Measurements from ENCODE around the gene SSH3. TPM values are rescaled to one million over a fixed set of nuclear protein-coding genes. Genes with fewer than 3 reads are reported as not detected.
"Not testable (repeated sequence)": the region's sequence is repeated elsewhere in the genome, so short reads cannot be mapped to it uniquely, and the experiment has no call there.

SSH3 gene
- total and polyA plus RNA-seq, 3 experiments from 2014 or later, result 3.5 to 10.6 (median 8.4) TPM

- Histone ChIP-seq H3K27ac (ENCODE audit: low read depth, low read length) (no peak overlapping the region), H3K9me3 (ENCODE audit: low read length) (no peaks in the 10 kb centered on the region), H3K4me3 (ENCODE audit: low read length) (no peak overlapping the region), H3K27me3 (ENCODE audit: insufficient read depth, low read length, poor library complexity, severe bottlenecking) (no peaks in the 10 kb centered on the region), H3K4me1 (ENCODE audit: insufficient read depth, low read length) (peaks cover 22% of the 10 kb centered on the region), H3K36me3 (ENCODE audit: insufficient read depth, low read length) (peaks cover 6% of the 10 kb centered on the region)
- Mint-ChIP-seq H3K4me3 (peak overlapping the region in 1 of 7 donors; percentile 32), H3K27me3 (peaks cover 3 to 8% of the 10 kb centered on the region in 2 donors), H3K36me3 (peaks cover 0 to 20% (median 3%) of the 10 kb centered on the region in 3 donors), H3K4me1 (peaks cover 26 to 53% (median 26%) of the 10 kb centered on the region in 3 donors), H3K27ac (peak overlapping the region in 1 of 8 donors; percentile 27), H3K9me3 (no peaks in the 10 kb centered on the region)
- POLR2A ChIA-PET, result no interaction called here
- DNase-seq, result no peak
- CTCF ChIA-PET, result no interaction called here
These were observed 42.9 kb upstream of the SSH3 start for GRCh38 chr11:67260406-67260805.

- Mint-ChIP-seq H3K4me3 (peak overlapping the region in 3 of 7 donors; percentile 24 to 74 (median 61)), H3K4me1 (peaks cover 31 to 56% (median 32%) of the 10 kb centered on the region in 3 donors), H3K36me3 (peaks cover 0 to 15% (median 0%) of the 10 kb centered on the region in 3 donors), H3K27ac (peak overlapping the region in 2 of 8 donors; percentile 26 to 27)
- POLR2A ChIA-PET, result interaction anchor here (2.5 kb wide), 1 partner anchor 21 kb away, joined by 9 read pairs; no protein-coding TSS in a partner anchor
- not testable (repeated sequence) for H3K27me3 Mint-ChIP-seq; H3K27ac ChIP-seq (ENCODE audit: low read depth, low read length); H3K27me3 ChIP-seq (ENCODE audit: insufficient read depth, low read length, poor library complexity, severe bottlenecking); H3K36me3 ChIP-seq (ENCODE audit: insufficient read depth, low read length); H3K9me3 ChIP-seq (ENCODE audit: low read length); H3K9me3 Mint-ChIP-seq; H3K4me3 ChIP-seq (ENCODE audit: low read length)
- CTCF ChIA-PET, result interaction anchor here (0.9 to 4.9 kb wide), 12 partner anchors 8 to 125 kb away, joined by 3 to 94 read pairs (median 9); partner anchors contain the start of genes POLD4 and SSH3
- peak in 2 of 5 donors; percentile 28 to 49 for DNase-seq
- H3K4me1 ChIP-seq (ENCODE audit: insufficient read depth, low read length), result peaks cover 29% of the 10 kb centered on the region
These were observed 42.3 kb upstream of the SSH3 start for GRCh38 chr11:67260885-67261639.

GRCh38 chr11:67261640-67261945, 41.7 kb upstream of the SSH3 start:
- Histone ChIP-seq H3K27ac (ENCODE audit: low read depth, low read length) (no peak overlapping the region), H3K9me3 (ENCODE audit: low read length) (no peaks in the 10 kb centered on the region), H3K4me1 (ENCODE audit: insufficient read depth, low read length) (peaks cover 29% of the 10 kb centered on the region), H3K27me3 (ENCODE audit: insufficient read depth, low read length, poor library complexity, severe bottlenecking) (no peaks in the 10 kb centered on the region), H3K4me3 (ENCODE audit: low read length) (no peak overlapping the region), H3K36me3 (ENCODE audit: insufficient read depth, low read length) (no peaks in the 10 kb centered on the region)
- CTCF ChIA-PET, result interaction anchor here (0.7 to 4.9 kb wide), 25 partner anchors 8 to 167 kb away, joined by 3 to 94 read pairs (median 5); partner anchors contain the start of genes POLD4 and SSH3
- peak in 1 of 5 donors; percentile 46 for DNase-seq
- POLR2A ChIA-PET, result interaction anchor here (1.0 to 2.5 kb wide), 3 partner anchors 16 to 42 kb away, joined by 3 to 9 read pairs (median 6); partner anchors contain the start of gene SSH3
- Mint-ChIP-seq H3K4me1 (peaks cover 31 to 57% (median 32%) of the 10 kb centered on the region in 3 donors), H3K36me3 (peaks cover 0 to 9% (median 0%) of the 10 kb centered on the region in 3 donors), H3K9me3 (no peaks in the 10 kb centered on the region), H3K4me3 (peak overlapping the region in 1 of 7 donors; percentile 59), H3K27me3 (peaks cover 3 to 8% of the 10 kb centered on the region in 2 donors), H3K27ac (peak overlapping the region in 1 of 8 donors; percentile 19)

- POLR2A ChIA-PET, result interaction anchor here (0.6 to 2.5 kb wide), 6 partner anchors 16 to 91 kb away, joined by 3 to 9 read pairs (median 6); partner anchors contain the start of gene SSH3
- peak overlapping the region in 6 of 7 donors; percentile 47 to 79 (median 71) for H3K4me3 Mint-ChIP-seq
- peaks cover 0 to 6% (median 0%) of the 10 kb centered on the region in 3 donors for H3K36me3 Mint-ChIP-seq
- Histone ChIP-seq H3K4me1 (ENCODE audit: insufficient read depth, low read length) (peaks cover 29% of the 10 kb centered on the region), H3K27ac (ENCODE audit: low read depth, low read length) (no peak overlapping the region), H3K27me3 (ENCODE audit: insufficient read depth, low read length, poor library complexity, severe bottlenecking) (no peaks in the 10 kb centered on the region), H3K9me3 (ENCODE audit: low read length) (no peaks in the 10 kb centered on the region), H3K4me3 (ENCODE audit: low read length) (peak overlapping the region; percentile 38), H3K36me3 (ENCODE audit: insufficient read depth, low read length) (no peaks in the 10 kb centered on the region)
- peaks cover 31 to 58% (median 32%) of the 10 kb centered on the region in 3 donors for H3K4me1 Mint-ChIP-seq
- CTCF ChIA-PET, result interaction anchor here (0.7 to 4.9 kb wide), 32 partner anchors 9 to 167 kb away, joined by 3 to 94 read pairs (median 4); partner anchors contain the start of genes ANKRD13D, POLD4 and SSH3
- H3K27ac Mint-ChIP-seq, result peak overlapping the region in 6 of 8 donors; percentile 35 to 74 (median 56)
- peak in 1 of 5 donors; percentile 19 for DNase-seq
- peaks cover 3 to 8% of the 10 kb centered on the region in 2 donors for H3K27me3 Mint-ChIP-seq
- H3K9me3 Mint-ChIP-seq, result no peaks in the 10 kb centered on the region
These were observed 41.2 kb upstream of the SSH3 start for GRCh38 chr11:67261946-67262681.

GRCh38 chr11:67262731-67263675, 40.3 kb upstream of the SSH3 start:
- peaks cover 0 to 12% (median under 1%) of the 10 kb centered on the region in 3 donors for H3K36me3 Mint-ChIP-seq
- ChIA-PET CTCF (interaction anchor here (0.7 to 4.9 kb wide), 28 partner anchors 10 to 166 kb away, joined by 3 to 94 read pairs (median 4); partner anchors contain the start of genes ANKRD13D, POLD4 and SSH3), POLR2A (interaction anchor here (0.6 to 2.5 kb wide), 7 partner anchors 9 to 90 kb away, joined by 3 to 9 read pairs (median 6); partner anchors contain the start of gene ANKRD13D)
- Histone ChIP-seq H3K9me3 (ENCODE audit: low read length) (no peaks in the 10 kb centered on the region), H3K27me3 (ENCODE audit: insufficient read depth, low read length, poor library complexity, severe bottlenecking) (no peaks in the 10 kb centered on the region), H3K36me3 (ENCODE audit: insufficient read depth, low read length) (peaks cover 5% of the 10 kb centered on the region), H3K4me3 (ENCODE audit: low read length) (peak overlapping the region; percentile 38), H3K27ac (ENCODE audit: low read depth, low read length) (peak overlapping the region; percentile 16), H3K4me1 (ENCODE audit: insufficient read depth, low read length) (peaks cover 34% of the 10 kb centered on the region)
- H3K9me3 Mint-ChIP-seq, result no peaks in the 10 kb centered on the region
- peaks cover 3 to 8% of the 10 kb centered on the region in 2 donors for H3K27me3 Mint-ChIP-seq
- peak; percentile 60 to 82 (median 67) for DNase-seq
- peak overlapping the region; percentile 42 to 96 (median 77) for H3K27ac Mint-ChIP-seq
- peaks cover 35 to 67% (median 41%) of the 10 kb centered on the region in 3 donors for H3K4me1 Mint-ChIP-seq
- peak overlapping the region; percentile 47 to 79 (median 75) for H3K4me3 Mint-ChIP-seq

GRCh38 chr11:67264260-67264659, 39.1 kb upstream of the SSH3 start:
- Histone ChIP-seq H3K4me3 (ENCODE audit: low read length) (no peak overlapping the region), H3K4me1 (ENCODE audit: insufficient read depth, low read length) (peaks cover 47% of the 10 kb centered on the region), H3K9me3 (ENCODE audit: low read length) (no peaks in the 10 kb centered on the region), H3K27me3 (ENCODE audit: insufficient read depth, low read length, poor library complexity, severe bottlenecking) (no peaks in the 10 kb centered on the region), H3K36me3 (ENCODE audit: insufficient read depth, low read length) (peaks cover 15% of the 10 kb centered on the region), H3K27ac (ENCODE audit: low read depth, low read length) (no peak overlapping the region)
- CTCF ChIA-PET, result interaction anchor here (1.2 to 4.9 kb wide), 9 partner anchors 11 to 118 kb away, joined by 3 to 94 read pairs (median 14); partner anchors contain the start of genes ANKRD13D and SSH3
- POLR2A ChIA-PET, result interaction anchor here (1.4 to 2.1 kb wide), 2 partner anchors 25 to 53 kb away, joined by 3 to 6 read pairs; partner anchors contain the start of gene ANKRD13D
- peaks cover 0 to 24% (median 2%) of the 10 kb centered on the region in 3 donors for H3K36me3 Mint-ChIP-seq
- H3K4me1 Mint-ChIP-seq, result peaks cover 43 to 75% (median 53%) of the 10 kb centered on the region in 3 donors
- peak overlapping the region in 4 of 8 donors; percentile 60 to 96 (median 86) for H3K27ac Mint-ChIP-seq
- H3K27me3 Mint-ChIP-seq, result peaks cover 3 to 8% of the 10 kb centered on the region in 2 donors
- H3K9me3 Mint-ChIP-seq, result no peaks in the 10 kb centered on the region
- no peak for DNase-seq
- H3K4me3 Mint-ChIP-seq, result peak overlapping the region in 5 of 7 donors; percentile 33 to 93 (median 59)

Measured in CD8-positive, alpha-beta memory T cell (primary cell).